GM19468 (cell line): ENCODE results near the gene APEX1.

Experiments used
- ATAC-seq: cut with Tn5 transposase; IDR thresholded peaks from one replicate; pipeline ENCODE4 v1.9.1; 2021; ENCODE audit warnings: mild to moderate bottlenecking, moderate library complexity, moderate number of reproducible peaks; ENCODE audit not compliant: unreplicated experiment; ENCODE audit errors: extremely low read depth

The APEX1 gene

GRCh38 chr14:20454516-20455354, at the start of gene APEX1, which contains the start of gene OSGEP:
APEX1 (plus strand) TSS chr14:20455226; CDS start chr14:20455646, 420 bp downstream.
OSGEP (minus strand) TSS chr14:20454812; CDS start chr14:20454683, 129 bp downstream.
- peak; percentile 79 for ATAC-seq

GRCh38 chr14:20409226-20409625, 45.8 kb upstream of the APEX1 start:
- no peak for ATAC-seq

DNA sequence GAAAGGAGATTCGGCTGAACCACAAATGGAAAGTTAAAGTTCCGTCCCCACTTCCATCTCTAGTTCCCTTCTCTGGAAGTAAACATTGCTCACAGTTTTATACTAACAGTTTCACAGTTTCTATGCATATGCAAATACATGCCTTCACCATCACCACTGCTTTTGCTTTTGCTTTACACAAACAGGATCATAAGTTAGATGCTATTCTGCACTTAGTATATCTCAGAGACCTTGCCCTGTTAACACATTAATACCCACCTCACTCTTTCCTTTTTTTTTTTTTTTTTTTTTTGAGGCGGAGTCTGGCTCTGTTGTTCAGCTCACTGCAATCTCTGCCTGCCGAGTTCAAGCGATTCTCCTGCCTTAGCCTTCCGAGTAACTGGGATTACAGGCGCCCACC, 42.6 kb upstream of the APEX1 start:
- ATAC-seq: peak; percentile 43

DNA sequence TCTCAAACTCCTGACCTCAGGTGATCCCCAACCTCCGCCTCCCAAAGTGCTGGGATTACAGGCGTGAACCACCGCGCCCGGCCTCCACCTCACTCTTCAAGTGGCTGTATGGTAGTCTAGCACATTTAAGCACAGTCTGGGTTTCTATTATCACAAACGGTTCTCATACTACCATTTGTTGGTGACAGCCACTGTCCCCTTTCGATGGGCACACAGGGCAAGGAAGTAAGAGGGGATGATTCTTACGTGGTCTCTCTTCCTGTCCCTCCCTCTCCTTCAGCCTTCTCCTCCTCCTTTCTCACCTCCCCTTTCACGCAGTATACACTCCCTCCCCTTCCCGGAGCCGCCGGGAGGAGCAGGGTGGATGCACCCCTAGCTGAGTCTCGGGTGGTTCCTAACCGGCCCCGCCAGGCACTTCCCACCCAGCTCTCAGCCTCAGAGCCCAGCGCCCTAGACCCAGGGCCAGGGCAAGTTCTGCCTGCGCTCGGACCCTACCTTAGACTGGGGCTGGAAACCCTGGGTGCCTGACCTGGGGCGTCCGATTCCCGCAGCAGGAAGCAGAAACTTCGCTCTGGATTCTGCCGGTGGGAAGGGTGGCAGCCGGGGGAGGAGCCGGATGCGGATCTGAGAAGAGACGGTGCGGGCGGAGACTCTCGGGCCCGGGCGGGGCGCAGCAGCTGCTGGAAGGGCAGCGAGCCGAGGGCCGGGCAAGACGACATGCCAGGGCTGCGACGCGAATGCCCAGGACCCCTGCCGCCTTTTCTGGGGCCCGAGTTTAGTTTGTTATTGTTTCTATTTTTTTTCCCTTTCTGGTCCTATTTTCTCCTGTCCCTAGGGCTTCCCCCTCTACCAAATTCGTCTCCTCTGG, 41.9 kb upstream of the APEX1 start, which contains the start of gene TEP1:
TEP1 (minus strand) TSS at position 626 of the 868 bp plus-strand sequence. CDS start 5,062 bp downstream, outside the sequence.
- no peak for ATAC-seq

- ATAC-seq: no peak
These were observed 41.3 kb upstream of the APEX1 start for GRCh38 chr14:20413744-20414082.

DNA sequence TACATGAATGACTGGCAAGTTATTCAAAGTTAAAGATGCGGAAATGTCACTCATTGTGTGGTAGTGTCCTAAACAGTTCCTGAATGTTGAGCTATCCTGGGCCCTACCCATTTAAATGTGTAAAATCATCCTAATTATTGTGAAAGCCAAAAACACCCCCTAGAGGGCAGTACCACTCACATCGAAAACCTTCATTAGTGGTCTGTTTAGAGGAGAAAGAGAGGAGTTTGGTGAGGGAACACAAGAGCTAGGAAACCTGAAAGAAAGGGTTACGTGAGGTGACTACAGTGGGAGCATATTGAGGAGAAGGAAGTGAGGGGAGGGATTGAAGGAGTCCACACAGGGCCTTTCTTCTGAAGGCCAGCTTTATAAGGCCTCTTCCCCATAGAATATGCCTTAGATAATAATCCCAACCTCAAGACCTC, 39.2 kb upstream of the APEX1 start:
- no peak for ATAC-seq

- ATAC-seq: no peak
These were observed 38.8 kb upstream of the APEX1 start for GRCh38 chr14:20416223-20416622.

DNA sequence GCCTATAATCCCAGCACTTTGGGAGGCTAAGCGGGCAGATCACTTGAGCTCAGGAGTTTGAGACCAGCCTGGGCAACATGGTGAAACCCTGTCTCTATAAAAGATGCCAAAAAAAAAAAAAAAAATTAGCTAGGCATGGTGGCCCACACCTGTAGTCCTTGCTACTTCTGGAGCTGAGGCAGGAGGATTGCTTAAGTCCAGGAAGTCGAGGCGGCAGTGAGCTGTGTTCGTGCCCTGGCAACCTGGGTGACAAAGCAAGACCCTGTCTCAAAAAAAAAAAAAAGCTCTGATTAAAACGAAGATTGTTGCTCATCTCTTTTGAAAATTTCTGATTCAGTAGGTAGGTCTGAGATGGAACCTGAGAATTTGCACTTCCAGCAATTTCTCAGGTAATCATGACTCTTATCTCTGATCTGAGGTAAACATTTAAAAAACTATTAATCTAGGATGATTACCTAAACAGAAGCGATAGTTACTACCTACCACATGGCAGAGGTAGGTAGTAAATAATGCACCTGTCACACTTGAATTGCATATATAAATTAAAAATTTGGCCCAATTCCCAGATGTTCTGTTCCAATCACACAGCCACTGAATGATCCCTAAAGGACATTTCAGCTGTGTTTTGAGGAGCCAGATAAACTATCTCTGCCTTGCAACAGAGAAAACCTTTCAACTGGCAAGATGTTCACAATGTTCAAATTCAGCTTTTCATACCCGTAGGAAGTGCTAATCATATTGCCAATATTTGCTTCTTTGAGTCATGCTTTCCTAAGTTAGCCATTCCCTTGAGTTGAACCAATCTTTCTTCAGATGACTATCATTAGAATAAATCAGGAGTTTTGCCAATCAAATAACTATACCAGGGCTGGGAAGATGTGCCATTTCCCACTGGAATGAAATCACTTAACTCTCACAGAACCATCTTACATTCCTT, 37.5 kb upstream of the APEX1 start:
- no peak for ATAC-seq

GRCh38 chr14:20418501-20418909, 36.5 kb upstream of the APEX1 start:
- ATAC-seq: no peak

- ATAC-seq: no peak
These were observed 35.6 kb upstream of the APEX1 start for GRCh38 chr14:20419419-20419818.

DNA sequence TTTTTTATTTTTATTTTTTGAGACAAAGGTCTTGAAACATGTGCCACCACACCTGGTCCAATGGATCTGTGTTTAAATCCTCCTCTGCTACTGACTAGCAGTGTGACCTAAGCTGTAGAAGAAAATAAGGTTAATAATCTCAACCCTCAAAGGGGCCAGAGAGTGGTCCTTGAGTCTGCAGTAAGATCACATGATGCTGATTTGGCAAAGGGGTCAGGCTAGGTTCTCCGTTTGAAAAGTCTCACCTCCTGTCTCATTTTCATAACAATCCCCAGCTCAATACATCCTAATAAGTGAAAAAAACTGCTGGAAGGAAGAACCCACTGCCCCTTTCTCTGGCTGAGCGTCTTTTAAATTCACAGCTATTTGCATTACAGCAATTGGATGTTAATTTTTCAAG, 33.8 kb upstream of the APEX1 start:
- ATAC-seq: no peak

DNA sequence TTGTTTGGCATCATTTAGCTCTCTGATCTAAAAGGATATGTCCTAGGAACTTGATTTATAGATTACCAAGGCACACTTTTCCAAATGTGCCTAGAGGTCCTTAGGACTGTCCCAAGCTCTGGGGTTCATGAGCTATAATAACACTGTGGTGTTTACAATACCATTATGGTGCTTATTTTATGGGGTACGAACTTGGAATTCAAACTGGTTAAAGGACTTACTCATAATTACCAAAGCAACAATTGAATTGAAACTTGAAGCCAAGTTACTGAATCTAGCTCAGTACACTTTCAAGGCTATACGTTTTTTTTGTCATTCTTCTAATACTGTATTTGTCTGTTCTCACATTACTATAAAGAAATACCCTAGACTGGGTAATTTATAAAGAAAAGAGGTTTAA, 32.1 kb upstream of the APEX1 start:
- no peak for ATAC-seq

GRCh38 chr14:20424851-20425250, 30.2 kb upstream of the APEX1 start:
- no peak for ATAC-seq

DNA sequence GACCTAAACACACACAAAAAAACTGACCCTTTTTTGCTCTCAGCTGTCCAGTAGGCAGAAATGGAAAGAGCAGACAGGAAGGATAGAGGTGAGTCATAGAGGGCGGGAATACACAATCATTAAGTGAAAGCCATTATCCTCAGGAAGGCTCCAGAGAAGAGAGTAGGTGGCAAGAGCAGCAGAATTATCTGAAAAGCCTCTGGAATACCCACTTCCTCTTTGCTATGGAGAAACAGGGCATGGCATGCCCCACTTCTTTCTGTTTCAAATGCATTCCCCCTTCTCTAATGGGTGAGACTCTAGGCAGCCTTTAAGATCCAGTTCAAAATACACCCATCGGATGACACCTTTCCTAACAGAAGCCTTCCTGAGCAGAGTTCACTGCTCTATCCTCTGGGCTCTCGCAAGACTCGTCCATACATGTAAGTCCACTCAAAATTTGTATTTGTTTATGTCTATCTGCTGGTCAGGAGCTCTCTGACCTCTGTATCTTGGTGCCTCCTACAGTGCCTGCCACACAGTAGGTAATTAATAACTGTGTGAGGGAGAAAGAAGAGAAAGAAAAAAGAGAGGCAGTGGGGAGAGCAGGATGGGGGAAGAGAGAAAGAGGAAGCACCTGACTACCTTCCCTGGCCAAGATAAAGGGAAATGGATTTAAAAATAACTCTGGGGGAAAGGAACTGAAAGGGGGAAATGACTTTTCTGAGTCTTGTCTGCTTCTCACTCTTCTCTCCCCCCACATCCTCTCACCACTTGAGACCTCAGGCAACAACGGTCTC, 27.6 kb upstream of the APEX1 start:
- ATAC-seq: no peak

GRCh38 chr14:20428010-20428365, 27.0 kb upstream of the APEX1 start:
- ATAC-seq: no peak

DNA sequence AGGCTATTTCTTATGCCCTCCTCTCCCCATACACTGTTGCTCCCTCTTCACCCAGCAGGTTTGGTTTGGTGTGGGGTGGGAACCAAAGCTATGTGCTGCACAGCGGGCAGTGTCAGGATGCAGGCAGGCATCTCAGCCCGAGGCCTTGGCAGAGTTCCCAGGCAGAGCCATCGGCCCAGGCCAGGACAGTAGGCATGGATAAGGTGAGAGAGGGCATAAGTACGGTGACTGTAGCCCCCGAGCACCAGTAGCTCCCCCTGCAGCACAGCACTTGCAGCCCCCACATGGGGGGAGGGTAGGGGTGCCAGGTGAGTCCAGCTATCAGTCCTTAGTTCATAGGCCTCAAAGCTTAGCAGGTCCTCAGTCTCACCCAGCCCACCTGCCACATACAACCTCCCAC, 26.2 kb upstream of the APEX1 start:
- no peak for ATAC-seq

DNA sequence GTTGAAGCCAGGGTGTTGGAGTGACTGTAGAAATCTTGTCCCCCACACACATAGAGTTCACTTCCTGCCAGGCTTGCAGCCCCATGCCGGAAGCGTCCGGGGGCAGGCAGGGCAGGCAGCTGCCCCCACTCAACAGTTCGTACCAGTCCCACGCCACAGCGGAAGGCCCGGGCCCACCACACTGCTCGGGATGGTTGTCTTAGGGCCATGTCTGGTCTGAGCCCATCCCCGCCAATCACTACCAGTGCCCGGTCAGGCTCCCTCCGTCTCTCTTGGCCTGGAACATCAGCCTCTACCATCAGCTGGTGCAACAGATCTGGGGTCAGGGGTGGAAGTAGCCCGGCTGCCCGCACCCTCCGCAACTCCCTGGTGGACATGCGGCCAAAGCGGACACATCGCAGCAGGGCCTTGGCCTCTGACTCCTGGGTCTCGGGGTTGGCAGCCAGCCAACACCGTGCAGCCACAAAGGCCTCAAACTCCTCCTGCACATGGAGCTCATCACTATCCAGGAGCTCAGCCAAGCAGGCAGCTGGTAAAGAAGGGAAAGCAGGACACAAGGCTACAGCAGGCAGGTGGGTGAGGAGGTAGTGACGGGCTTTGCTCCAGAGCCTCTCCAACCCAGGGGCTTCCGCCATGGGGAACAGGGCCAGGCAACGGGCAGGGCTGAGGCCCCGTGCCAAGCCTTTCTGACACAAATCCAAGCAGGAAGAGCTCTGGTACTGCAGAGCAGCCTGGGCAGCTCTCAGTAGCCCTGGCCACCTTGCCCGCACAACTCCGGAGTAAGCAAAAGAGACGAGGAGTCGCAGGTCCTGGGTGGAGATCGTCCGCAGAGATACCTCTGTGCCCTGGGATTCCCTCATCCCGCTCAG, 25.0 kb upstream of the APEX1 start:
- ATAC-seq: no peak
